NCI-H2081 treated with DMSO at 0.1 percent for 48 hours (cell line): ENCODE results near the gene SIM2.
"Not testable (repeated sequence)": the region's sequence is repeated elsewhere in the genome, so short reads cannot be mapped to it uniquely, and the experiment has no call there.

Experiments used
- DNase-seq: peaks from one replicate; lab custom pipeline; 2025; lab: John Stamatoyannopoulos, UW

The SIM2 gene

GRCh38 chr21:36698981-36699545 is at the start of gene SIM2:
SIM2 (plus strand) TSS chr21:36699115; CDS start chr21:36699747, 632 bp downstream.
- DNase-seq, result no peak

- no peak for DNase-seq
Observed at GRCh38 chr21:36654324-36654723, 44.6 kb upstream of the SIM2 start.

- no peak for DNase-seq
Observed at GRCh38 chr21:36654796-36655325, 44.1 kb upstream of the SIM2 start.

- DNase-seq, result no peak
Observed at GRCh38 chr21:36656138-36656537, 42.8 kb upstream of the SIM2 start.

GRCh38 chr21:36657290-36657689 is 41.6 kb upstream of the SIM2 start:
- DNase-seq, result not testable (repeated sequence)

GRCh38 chr21:36657999-36658398 is 40.9 kb upstream of the SIM2 start:
- DNase-seq, result no peak

- no peak for DNase-seq
Observed at GRCh38 chr21:36658926-36659325, 40.0 kb upstream of the SIM2 start.

- no peak for DNase-seq
Observed at GRCh38 chr21:36661511-36662309, 37.2 kb upstream of the SIM2 start.

GRCh38 chr21:36663033-36663855 is 35.7 kb upstream of the SIM2 start:
- DNase-seq, result no peak

GRCh38 chr21:36664662-36664990 is 34.3 kb upstream of the SIM2 start:
- DNase-seq, result no peak

- DNase-seq, result no peak
Observed at GRCh38 chr21:36665806-36666205, 33.1 kb upstream of the SIM2 start.

- DNase-seq, result no peak
Observed at GRCh38 chr21:36668713-36669112, 30.2 kb upstream of the SIM2 start.

GRCh38 chr21:36671836-36672235 is 27.1 kb upstream of the SIM2 start:
- DNase-seq, result no peak

GRCh38 chr21:36672296-36672695 is 26.6 kb upstream of the SIM2 start:
- DNase-seq, result not testable (repeated sequence)

GRCh38 chr21:36672737-36673136 is 26.2 kb upstream of the SIM2 start:
- no peak for DNase-seq

- DNase-seq, result no peak
Observed at GRCh38 chr21:36676039-36676950, 22.6 kb upstream of the SIM2 start.

GRCh38 chr21:36677443-36677842 is 21.5 kb upstream of the SIM2 start:
- DNase-seq, result no peak

- no peak for DNase-seq
Observed at GRCh38 chr21:36678538-36678937, 20.4 kb upstream of the SIM2 start.

GRCh38 chr21:36681117-36681631 is 17.7 kb upstream of the SIM2 start:
- no peak for DNase-seq

- no peak for DNase-seq
Observed at GRCh38 chr21:36684957-36685714, 13.8 kb upstream of the SIM2 start.

- no peak for DNase-seq
Observed at GRCh38 chr21:36686955-36687354, 12.0 kb upstream of the SIM2 start.
